Neural progenitor cell (in vitro differentiated cells): ENCODE data around the gene CSGALNACT2. TPM values are rescaled to one million over a fixed set of nuclear protein-coding genes. Genes with fewer than 3 reads are reported as not detected.

ENCODE experiments used
- DNase-seq: peaks from one replicate; pipeline ENCODE4 v3.0.0-alpha.2; 2016; ENCODE audit warnings: low spot score
- H2AFZ ChIP-seq: fragments of 200-600 bp; sonication (generic); replicated peaks from 2 replicates; pipeline ENCODE4 v1.6.1; 2016; ENCODE audit warnings: antibody characterized with exemption
- H3F3A ChIP-seq: fragments of 200-600 bp; sonication (generic); 2 replicates; pipeline ENCODE4 v1.6.1; 2016; ENCODE audit warnings: antibody characterized with exemption, low read depth
- H3K27ac ChIP-seq: fragments of 200-600 bp; sonication (generic); 2 replicates; pipeline ENCODE4 v1.5.1; 2016; ENCODE audit warnings: mild to moderate bottlenecking
- H3K27me3 ChIP-seq: fragments of 200-600 bp; sonication (generic); 2 replicates; pipeline ENCODE4 v1.6.1; 2016; ENCODE audit warnings: mild to moderate bottlenecking, moderate library complexity
- H3K36me3 ChIP-seq: fragments of 200-600 bp; sonication (generic); 2 replicates; pipeline ENCODE4 v1.5.1; 2016
- H3K4me1 ChIP-seq: fragments of 200-600 bp; sonication (generic); 2 replicates; pipeline ENCODE4 v1.6.1; 2016; ENCODE audit warnings: mixed run types
- H3K4me2 ChIP-seq: fragments of 200-600 bp; sonication (generic); 2 replicates; pipeline ENCODE4 v1.6.1; 2016
- H3K4me3 ChIP-seq: fragments of 200-600 bp; sonication (generic); 2 replicates; pipeline ENCODE4 v1.5.1; 2016
- H3K79me2 ChIP-seq: fragments of 200-600 bp; sonication (generic); 2 replicates; pipeline ENCODE4 v1.6.1; 2016; ENCODE audit warnings: low read depth
- H3K9ac ChIP-seq: fragments of 200-600 bp; sonication (generic); 2 replicates; pipeline ENCODE4 v1.6.1; 2016
- H3K9me3 ChIP-seq: fragments of 200-600 bp; sonication (generic); 2 replicates; pipeline ENCODE4 v1.5.1; 2016; ENCODE audit warnings: low read depth
- H4K20me1 ChIP-seq: fragments of 200-600 bp; sonication (generic); 2 replicates; pipeline ENCODE4 v1.6.1; 2016; ENCODE audit warnings: low read depth
- H3K27ac Mint-ChIP-seq: 3 replicates; pipeline ENCODE4 v1.8.0; 2021; ENCODE audit warnings: mixed read lengths
- H3K27me3 Mint-ChIP-seq: 2 replicates; pipeline ENCODE4 v1.8.0; 2022; ENCODE audit warnings: low read depth, mild to moderate bottlenecking, inconsistent platforms, moderate library complexity, mixed read lengths; ENCODE audit not compliant: insufficient read depth
- H3K36me3 Mint-ChIP-seq: 3 replicates; pipeline ENCODE4 v1.8.0; 2021; ENCODE audit warnings: mixed read lengths
- H3K4me1 Mint-ChIP-seq: 3 replicates; pipeline ENCODE4 v1.8.0; 2021; ENCODE audit warnings: mixed read lengths
- H3K4me3 Mint-ChIP-seq: 3 replicates; pipeline ENCODE4 v1.8.0; 2021; ENCODE audit warnings: mild to moderate bottlenecking, moderate library complexity, mixed read lengths
- H3K9me3 Mint-ChIP-seq: 3 replicates; pipeline ENCODE4 v1.8.0; 2020; ENCODE audit warnings: mixed read lengths
- EZH2 ChIP-seq: fragments of 200-600 bp; sonication (generic); IDR thresholded peaks from 2 replicates; pipeline ENCODE4 v1.6.1; 2017; ENCODE audit warnings: antibody characterized with exemption, mild to moderate bottlenecking, moderate library complexity
- EZH2phosphoT487 ChIP-seq: fragments of 200-600 bp; sonication (generic); IDR thresholded peaks from 2 replicates; pipeline ENCODE4 v1.6.1; 2017; ENCODE audit warnings: antibody characterized with exemption
- total RNA-seq: library from RNA; depleted of rRNA; stranded (reverse); fragments of >200 nt; gene quantifications from 2 replicates; pipeline ENCODE4 v1.2.3, GENCODE V29; 2015; ENCODE audit warnings: low replicate concordance
- TF ChIP-seq, protein P1 (sequence below): fragments of 200-600 bp; sonication (generic); IDR thresholded peaks from 2 replicates; pipeline ENCODE4 v1.5.1; 2017; ENCODE audit warnings: antibody characterized with exemption, mild to moderate bottlenecking

CSGALNACT2 gene
- total RNA-seq, 1 donor from 2014 or later: 9.3 TPM

- Histone ChIP-seq H3F3A (no peaks in the 10 kb centered on the region), H3K4me3 (no peak overlapping the region), H3K4me2 (no peak overlapping the region), H3K9ac (no peak overlapping the region), H3K36me3 (no peaks in the 10 kb centered on the region), H2AFZ (no peak overlapping the region), H4K20me1 (no peaks in the 10 kb centered on the region), H3K9me3 (no peaks in the 10 kb centered on the region), H3K27ac (no peak overlapping the region), H3K79me2 (no peaks in the 10 kb centered on the region), H3K27me3 (no peaks in the 10 kb centered on the region), H3K4me1 (no peaks in the 10 kb centered on the region)
- Mint-ChIP-seq H3K36me3 (no peaks in the 10 kb centered on the region), H3K27ac (no peak overlapping the region), H3K4me3 (no peak overlapping the region), H3K4me1 (peaks cover 15% of the 10 kb centered on the region), H3K27me3 (peaks cover 2% of the 10 kb centered on the region), H3K9me3 (no peaks in the 10 kb centered on the region)
- no peak for DNase-seq
- TF ChIP-seq, protein P1, sequence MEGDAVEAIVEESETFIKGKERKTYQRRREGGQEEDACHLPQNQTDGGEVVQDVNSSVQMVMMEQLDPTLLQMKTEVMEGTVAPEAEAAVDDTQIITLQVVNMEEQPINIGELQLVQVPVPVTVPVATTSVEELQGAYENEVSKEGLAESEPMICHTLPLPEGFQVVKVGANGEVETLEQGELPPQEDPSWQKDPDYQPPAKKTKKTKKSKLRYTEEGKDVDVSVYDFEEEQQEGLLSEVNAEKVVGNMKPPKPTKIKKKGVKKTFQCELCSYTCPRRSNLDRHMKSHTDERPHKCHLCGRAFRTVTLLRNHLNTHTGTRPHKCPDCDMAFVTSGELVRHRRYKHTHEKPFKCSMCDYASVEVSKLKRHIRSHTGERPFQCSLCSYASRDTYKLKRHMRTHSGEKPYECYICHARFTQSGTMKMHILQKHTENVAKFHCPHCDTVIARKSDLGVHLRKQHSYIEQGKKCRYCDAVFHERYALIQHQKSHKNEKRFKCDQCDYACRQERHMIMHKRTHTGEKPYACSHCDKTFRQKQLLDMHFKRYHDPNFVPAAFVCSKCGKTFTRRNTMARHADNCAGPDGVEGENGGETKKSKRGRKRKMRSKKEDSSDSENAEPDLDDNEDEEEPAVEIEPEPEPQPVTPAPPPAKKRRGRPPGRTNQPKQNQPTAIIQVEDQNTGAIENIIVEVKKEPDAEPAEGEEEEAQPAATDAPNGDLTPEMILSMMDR: no peak
- TF ChIP-seq EZH2phosphoT487: no peak
- no peak for TF ChIP-seq EZH2
These were observed 14.7 kb upstream of the CSGALNACT2 start for GRCh38 chr10:43123361-43124093.

DNA sequence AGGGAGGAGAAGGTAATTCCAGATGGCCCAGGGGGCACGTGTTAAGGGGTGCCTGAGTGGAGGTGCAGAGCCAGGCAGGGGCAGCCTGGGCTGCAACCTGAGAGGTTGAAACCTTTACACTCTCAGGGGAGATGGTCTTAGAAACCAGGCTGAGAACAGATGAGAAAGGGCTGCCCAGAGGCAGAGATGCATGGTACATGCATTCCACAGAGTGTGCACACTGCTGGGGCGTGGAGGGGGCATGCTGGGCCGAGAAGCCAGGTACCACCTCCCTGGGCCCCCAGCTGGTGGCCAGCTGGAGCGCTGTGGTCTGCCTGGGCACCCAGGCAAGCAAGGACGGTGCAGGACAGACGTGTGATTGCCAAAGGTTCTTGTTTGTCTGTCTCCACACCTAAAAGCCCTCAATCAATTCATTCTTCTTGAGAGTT lies 14.1 kb upstream of the CSGALNACT2 start:
- no peak overlapping the region for H3K27ac Mint-ChIP-seq
- H3K4me3 Mint-ChIP-seq: no peak overlapping the region
- no peak overlapping the region for H3K27ac ChIP-seq

GRCh38 chr10:43124574-43125273 lies 13.5 kb upstream of the CSGALNACT2 start:
- H3K9ac ChIP-seq: no peak overlapping the region
- no peaks in the 10 kb centered on the region for H3K9me3 ChIP-seq
- H3K4me2 ChIP-seq: no peak overlapping the region
- H3K9me3 Mint-ChIP-seq: no peaks in the 10 kb centered on the region
- no peak for DNase-seq
- no peak overlapping the region for H3K27ac ChIP-seq
- no peaks in the 10 kb centered on the region for H3K79me2 ChIP-seq
- H4K20me1 ChIP-seq: no peaks in the 10 kb centered on the region
- no peak for TF ChIP-seq EZH2phosphoT487
- TF ChIP-seq, protein P1: no peak
- TF ChIP-seq EZH2: no peak
- H3K27me3 Mint-ChIP-seq: peaks cover 2% of the 10 kb centered on the region
- peaks cover 19% of the 10 kb centered on the region for H3K4me1 Mint-ChIP-seq
- H3K4me3 Mint-ChIP-seq: no peak overlapping the region
- no peak overlapping the region for H3K27ac Mint-ChIP-seq
- no peaks in the 10 kb centered on the region for H3F3A ChIP-seq
- no peaks in the 10 kb centered on the region for H3K4me1 ChIP-seq
- no peak overlapping the region for H2AFZ ChIP-seq
- H3K27me3 ChIP-seq: no peaks in the 10 kb centered on the region
- no peak overlapping the region for H3K4me3 ChIP-seq
- no peaks in the 10 kb centered on the region for H3K36me3 ChIP-seq
- H3K36me3 Mint-ChIP-seq: no peaks in the 10 kb centered on the region

More for the DNA sequence above, 14.1 kb upstream of the CSGALNACT2 start:
- no peaks in the 10 kb centered on the region for H4K20me1 ChIP-seq
- H3K4me2 ChIP-seq: no peak overlapping the region
- TF ChIP-seq, protein P1: no peak
- TF ChIP-seq EZH2phosphoT487 (no peak), EZH2 (no peak)
- Mint-ChIP-seq H3K36me3 (no peaks in the 10 kb centered on the region), H3K9me3 (no peaks in the 10 kb centered on the region), H3K4me1 (peaks cover 15% of the 10 kb centered on the region), H3K27me3 (peaks cover 2% of the 10 kb centered on the region)
- H2AFZ ChIP-seq: no peak overlapping the region
- no peaks in the 10 kb centered on the region for H3K36me3 ChIP-seq
- no peak for DNase-seq
- no peaks in the 10 kb centered on the region for H3K79me2 ChIP-seq
- no peak overlapping the region for H3K9ac ChIP-seq
- H3K4me3 ChIP-seq: no peak overlapping the region
- no peaks in the 10 kb centered on the region for H3K27me3 ChIP-seq
- no peaks in the 10 kb centered on the region for H3K9me3 ChIP-seq
- no peaks in the 10 kb centered on the region for H3K4me1 ChIP-seq
- no peaks in the 10 kb centered on the region for H3F3A ChIP-seq
